Immature natural killer cell (primary cell): Measurements from ENCODE around the gene CREB3L2. TPM values are rescaled to one million over a fixed set of nuclear protein-coding genes. Genes with fewer than 3 reads are reported as not detected.

ENCODE experiments used
- DNase-seq, 3 donors: peaks; one replicate each; pipeline ENCODE4 v3.0.0; 2022; ENCODE audit warnings: mixed read lengths in 1 of 3
- H3K27ac Mint-ChIP-seq, 6 donors: one replicate each; pipeline ENCODE4 v1.8.0; 2020; ENCODE audit warnings: mixed read lengths in 6 of 6, mild to moderate bottlenecking in 5 of 6, inconsistent platforms in 4 of 6, moderate library complexity in 3 of 6
- H3K27me3 Mint-ChIP-seq, 3 donors: one replicate each; pipeline ENCODE4 v1.8.0; 2020 to 2021; ENCODE audit warnings: low read depth in 3 of 3, mild to moderate bottlenecking in 3 of 3, mixed read lengths in 3 of 3, moderate library complexity in 3 of 3, inconsistent platforms in 1 of 3
- H3K36me3 Mint-ChIP-seq, 3 donors: one replicate each; pipeline ENCODE4 v1.8.0; 2020; ENCODE audit warnings: mixed read lengths in 3 of 3, inconsistent platforms in 2 of 3, mild to moderate bottlenecking in 2 of 3
- H3K4me1 Mint-ChIP-seq, 2 donors: one replicate each; pipeline ENCODE4 v1.8.0; 2020; ENCODE audit warnings: inconsistent platforms in 2 of 2, mild to moderate bottlenecking in 2 of 2, mixed read lengths in 2 of 2, moderate library complexity in 1 of 2
- H3K4me3 Mint-ChIP-seq, 5 donors: one replicate each; pipeline ENCODE4 v1.8.0; 2020; ENCODE audit warnings: mild to moderate bottlenecking in 5 of 5, mixed read lengths in 5 of 5, inconsistent platforms in 3 of 5, moderate library complexity in 3 of 5
- H3K9me3 Mint-ChIP-seq, 6 donors: one replicate each; pipeline ENCODE4 v1.8.0; 2020; ENCODE audit warnings: mild to moderate bottlenecking in 6 of 6, mixed read lengths in 6 of 6, inconsistent platforms in 4 of 6, moderate library complexity in 3 of 6
- polyA plus RNA-seq, 3 donors: library from polyadenylated mRNA; unstranded; fragments of 300-500 nt; fragmentation: Illumina TruSeq; gene quantifications; one replicate each; pipeline ENCODE4 v1.2.3, GENCODE V29; 2021

The CREB3L2 gene
- polyA plus RNA-seq, 3 donors from 2014 or later, result 10.8 to 21.6 (median 12.6) TPM

- Mint-ChIP-seq H3K9me3 (no peaks in the 10 kb centered on the region), H3K4me3 (no peak overlapping the region), H3K27ac (peak overlapping the region in 1 of 6 donors; percentile 0), H3K4me1 (peaks cover 12 to 30% of the 10 kb centered on the region in 2 donors), H3K36me3 (peaks cover 0 to 6% (median 6%) of the 10 kb centered on the region in 3 donors), H3K27me3 (peaks cover 0 to 1% (median 0%) of the 10 kb centered on the region in 3 donors)
- DNase-seq, result no peak
Measured at GRCh38 chr7:137946011-137946410, 55.9 kb downstream of the CREB3L2 start.

GRCh38 chr7:137944168-137944567, 57.7 kb downstream of the CREB3L2 start:
- peaks cover 0 to 6% (median 6%) of the 10 kb centered on the region in 3 donors for H3K36me3 Mint-ChIP-seq
- no peak for DNase-seq
- no peak overlapping the region for H3K4me3 Mint-ChIP-seq
- H3K9me3 Mint-ChIP-seq, result no peaks in the 10 kb centered on the region
- H3K27ac Mint-ChIP-seq, result no peak overlapping the region
- peaks cover 12 to 18% of the 10 kb centered on the region in 2 donors for H3K4me1 Mint-ChIP-seq
- H3K27me3 Mint-ChIP-seq, result peaks cover 0 to 2% (median 0%) of the 10 kb centered on the region in 3 donors

- peaks cover 0 to 2% (median 0%) of the 10 kb centered on the region in 3 donors for H3K27me3 Mint-ChIP-seq
- no peak for DNase-seq
- H3K27ac Mint-ChIP-seq, result no peak overlapping the region
- H3K9me3 Mint-ChIP-seq, result no peaks in the 10 kb centered on the region
- H3K36me3 Mint-ChIP-seq, result peaks cover 0 to 6% (median 6%) of the 10 kb centered on the region in 3 donors
- H3K4me1 Mint-ChIP-seq, result peaks cover 12 to 14% of the 10 kb centered on the region in 2 donors
- no peak overlapping the region for H3K4me3 Mint-ChIP-seq
Measured at GRCh38 chr7:137943132-137943551, 58.7 kb downstream of the CREB3L2 start.

GRCh38 chr7:137942484-137943115, 59.3 kb downstream of the CREB3L2 start:
- no peak for DNase-seq
- peaks cover 0 to 6% (median 6%) of the 10 kb centered on the region in 3 donors for H3K36me3 Mint-ChIP-seq
- peaks cover 0 to 2% (median 0%) of the 10 kb centered on the region in 3 donors for H3K27me3 Mint-ChIP-seq
- H3K27ac Mint-ChIP-seq, result peak overlapping the region in 3 of 6 donors; percentile 0 to 38 (median 13)
- H3K9me3 Mint-ChIP-seq, result no peaks in the 10 kb centered on the region
- H3K4me3 Mint-ChIP-seq, result no peak overlapping the region
- peaks cover 8% of the 10 kb centered on the region in 2 donors for H3K4me1 Mint-ChIP-seq

- Mint-ChIP-seq H3K4me1 (peaks cover 7 to 9% of the 10 kb centered on the region in 2 donors), H3K9me3 (no peaks in the 10 kb centered on the region), H3K36me3 (peaks cover 0 to 6% (median 4%) of the 10 kb centered on the region in 3 donors), H3K27ac (peak overlapping the region in 1 of 6 donors; percentile 7), H3K4me3 (no peak overlapping the region), H3K27me3 (peaks cover 0 to 2% (median 0%) of the 10 kb centered on the region in 3 donors)
- no peak for DNase-seq
Measured at GRCh38 chr7:137940656-137941518, 61.0 kb downstream of the CREB3L2 start.

- Mint-ChIP-seq H3K4me3 (no peak overlapping the region), H3K4me1 (peaks cover 12 to 15% of the 10 kb centered on the region in 2 donors), H3K27ac (peak overlapping the region in 1 of 6 donors; percentile 7), H3K36me3 (peaks cover 0 to 6% (median 3%) of the 10 kb centered on the region in 3 donors), H3K27me3 (peaks cover 0 to 2% (median 0%) of the 10 kb centered on the region in 3 donors), H3K9me3 (no peaks in the 10 kb centered on the region)
- no peak for DNase-seq
Measured at GRCh38 chr7:137940218-137940617, 61.7 kb downstream of the CREB3L2 start.

GRCh38 chr7:137937202-137937560, 64.7 kb downstream of the CREB3L2 start:
- H3K9me3 Mint-ChIP-seq, result no peaks in the 10 kb centered on the region
- peaks cover 0 to 2% (median 0%) of the 10 kb centered on the region in 3 donors for H3K27me3 Mint-ChIP-seq
- no peak overlapping the region for H3K27ac Mint-ChIP-seq
- DNase-seq, result no peak
- H3K36me3 Mint-ChIP-seq, result peaks cover 5 to 9% (median 7%) of the 10 kb centered on the region in 3 donors
- H3K4me3 Mint-ChIP-seq, result no peak overlapping the region
- H3K4me1 Mint-ChIP-seq, result peaks cover 41 to 46% of the 10 kb centered on the region in 2 donors

GRCh38 chr7:137936509-137937201, 65.2 kb downstream of the CREB3L2 start:
- Mint-ChIP-seq H3K36me3 (peaks cover 7 to 10% (median 9%) of the 10 kb centered on the region in 3 donors), H3K4me3 (peak overlapping the region in 4 of 5 donors; percentile 30 to 95 (median 90)), H3K27ac (peak overlapping the region; percentile 90 to 98 (median 92)), H3K27me3 (peaks cover 0 to 2% (median 0%) of the 10 kb centered on the region in 3 donors), H3K9me3 (no peaks in the 10 kb centered on the region), H3K4me1 (peaks cover 46 to 51% of the 10 kb centered on the region in 2 donors)
- no peak for DNase-seq

- peaks cover 4 to 10% (median 9%) of the 10 kb centered on the region in 3 donors for H3K36me3 Mint-ChIP-seq
- H3K27ac Mint-ChIP-seq, result peak overlapping the region; percentile 90 to 98 (median 92)
Measured at GRCh38 chr7:137935884-137936508, 65.9 kb downstream of the CREB3L2 start.

GRCh38 chr7:137934941-137935883, 66.7 kb downstream of the CREB3L2 start:
- DNase-seq, result peak; percentile 26 to 35 (median 31)
- peaks cover 49 to 60% of the 10 kb centered on the region in 2 donors for H3K4me1 Mint-ChIP-seq
- H3K9me3 Mint-ChIP-seq, result no peaks in the 10 kb centered on the region
- H3K36me3 Mint-ChIP-seq, result peaks cover 4 to 10% (median 9%) of the 10 kb centered on the region in 3 donors
- peak overlapping the region; percentile 88 to 95 (median 93) for H3K4me3 Mint-ChIP-seq
- H3K27ac Mint-ChIP-seq, result peak overlapping the region; percentile 90 to 98 (median 95)
- H3K27me3 Mint-ChIP-seq, result peaks cover 0 to 2% (median 0%) of the 10 kb centered on the region in 3 donors

More at GRCh38 chr7:137935884-137936508, 65.9 kb downstream of the CREB3L2 start:
- Mint-ChIP-seq H3K4me3 (peak overlapping the region; percentile 88 to 95 (median 93)), H3K4me1 (peaks cover 46 to 52% of the 10 kb centered on the region in 2 donors), H3K9me3 (no peaks in the 10 kb centered on the region), H3K27me3 (peaks cover 0 to 2% (median 0%) of the 10 kb centered on the region in 3 donors)
- peak; percentile 27 to 36 (median 31) for DNase-seq

GRCh38 chr7:137934176-137934826, 67.6 kb downstream of the CREB3L2 start:
- peaks cover 51 to 63% of the 10 kb centered on the region in 2 donors for H3K4me1 Mint-ChIP-seq
- peak in 1 of 3 donors; percentile 1 for DNase-seq
- no peaks in the 10 kb centered on the region for H3K27me3 Mint-ChIP-seq

More at GRCh38 chr7:137934176-137934826, 67.6 kb downstream of the CREB3L2 start:
- Mint-ChIP-seq H3K36me3 (peaks cover 4 to 10% (median 9%) of the 10 kb centered on the region in 3 donors), H3K4me3 (peak overlapping the region; percentile 88 to 95 (median 93)), H3K27ac (peak overlapping the region; percentile 90 to 98 (median 95)), H3K9me3 (no peaks in the 10 kb centered on the region)
